CD14-positive monocyte (primary cell): ENCODE results near the gene TGFBR1. TPM values are rescaled to one million over a fixed set of nuclear protein-coding genes. Genes with fewer than 3 reads are reported as not detected.
A peak's percentile ranks its signal among the peaks of the same experiment; 100 is the strongest.

Source experiments
- DNase-seq, 3 donors: peaks; one replicate each; pipeline ENCODE4 v3.0.0-alpha.2; 2011 to 2022
- H2AFZ ChIP-seq: 2 replicates; pipeline ENCODE4 v1.6.0; 2012; ENCODE audit warnings: mild to moderate bottlenecking, low read depth, low read length, inconsistent platforms; ENCODE audit not compliant: insufficient read depth, poor library complexity, severe bottlenecking
- H3K27ac ChIP-seq, 2 donors: 1 replicate in 1 of 2; 2 replicates in 1 of 2; pipeline ENCODE4 v1.5.1; 2012 to 2013; ENCODE audit warnings: low read length in 2 of 2, control low read depth in 1 of 2, inconsistent platforms in 1 of 2, low read depth in 1 of 2, mild to moderate bottlenecking in 1 of 2
- H3K27me3 ChIP-seq, 2 donors: one replicate each; pipeline versions ENCODE4 v1.6.0 to v1.6.1; 2011 to 2013; ENCODE audit warnings: low read length in 2 of 2; ENCODE audit not compliant: control insufficient read depth in 2 of 2, insufficient read depth in 2 of 2
- H3K36me3 ChIP-seq, 2 donors: replicated peaks in 1 of 2; 1 replicate in 1 of 2; 2 replicates in 1 of 2; pipeline versions ENCODE4 v1.5.1 to v1.6.1; 2012 to 2013; ENCODE audit warnings: low read length in 2 of 2, control low read depth in 1 of 2, inconsistent platforms in 1 of 2, mild to moderate bottlenecking in 1 of 2; ENCODE audit not compliant: insufficient read depth in 2 of 2, control insufficient read depth in 1 of 2
- H3K4me1 ChIP-seq, 2 donors: 1 replicate in 1 of 2; 2 replicates in 1 of 2; pipeline versions ENCODE4 v1.5.1 to v1.6.1; 2012 to 2013; ENCODE audit warnings: low read length in 2 of 2, control low read depth in 1 of 2, inconsistent platforms in 1 of 2, mild to moderate bottlenecking in 1 of 2, moderate library complexity in 1 of 2; ENCODE audit not compliant: insufficient read depth in 2 of 2, control insufficient read depth in 1 of 2
- H3K4me2 ChIP-seq: replicated peaks from 2 replicates; pipeline ENCODE3; 2012; ENCODE audit warnings: low read length, moderate library complexity, mild to moderate bottlenecking; ENCODE audit not compliant: poor library complexity, severe bottlenecking; ENCODE audit errors: extremely low read depth
- H3K4me3 ChIP-seq, 3 experiments: fragments of 200-600 bp in 1 of 3; sonication (generic) in 1 of 3; replicated peaks in 1 of 3; 1 replicate in 2 of 3; 2 replicates in 1 of 3; pipeline ENCODE4 v1.5.1; 2011 to 2013; ENCODE audit warnings: low read length in 3 of 3, mild to moderate bottlenecking in 3 of 3, control low read depth in 2 of 3, low read depth in 2 of 3, inconsistent platforms in 1 of 3, moderate library complexity in 1 of 3
- H3K79me2 ChIP-seq: 2 replicates; pipeline ENCODE4 v1.6.0; 2012; ENCODE audit warnings: mild to moderate bottlenecking, control low read depth, inconsistent platforms, low read length, moderate library complexity; ENCODE audit not compliant: insufficient read depth
- H3K9ac ChIP-seq: 2 replicates; pipeline ENCODE4 v1.6.0; 2017; ENCODE audit warnings: low read length, mild to moderate bottlenecking; ENCODE audit not compliant: insufficient read depth, poor library complexity, severe bottlenecking
- H3K9me3 ChIP-seq, 2 donors: replicated peaks in 1 of 2; 1 replicate in 1 of 2; 2 replicates in 1 of 2; pipeline versions ENCODE4 v1.5.1 to v1.6.1; 2012 to 2013; ENCODE audit warnings: low read length in 2 of 2, control low read depth in 1 of 2; ENCODE audit not compliant: control insufficient read depth in 1 of 2, insufficient read depth in 1 of 2
- H4K20me1 ChIP-seq: 2 replicates; pipeline ENCODE4 v1.6.0; 2012; ENCODE audit warnings: mild to moderate bottlenecking, low read length, control low read depth, moderate library complexity; ENCODE audit not compliant: insufficient read depth
- H3K27ac Mint-ChIP-seq, 7 donors: one replicate each; pipeline ENCODE4 v1.8.0; 2020; ENCODE audit warnings: mild to moderate bottlenecking in 7 of 7, mixed read lengths in 7 of 7, moderate library complexity in 6 of 7, inconsistent platforms in 2 of 7
- H3K27me3 Mint-ChIP-seq, 3 donors: one replicate each; pipeline ENCODE4 v1.8.0; 2021 to 2022; ENCODE audit warnings: low read depth in 3 of 3, mild to moderate bottlenecking in 3 of 3, mixed read lengths in 3 of 3, moderate library complexity in 3 of 3, inconsistent platforms in 1 of 3
- H3K36me3 Mint-ChIP-seq, 2 donors: one replicate each; pipeline ENCODE4 v1.8.0; 2020; ENCODE audit warnings: mixed read lengths in 2 of 2, inconsistent platforms in 1 of 2, mild to moderate bottlenecking in 1 of 2
- H3K4me1 Mint-ChIP-seq: one replicate; pipeline ENCODE4 v1.8.0; 2020; ENCODE audit warnings: mild to moderate bottlenecking, mixed read lengths
- H3K4me3 Mint-ChIP-seq, 2 donors: one replicate each; pipeline ENCODE4 v1.8.0; 2020; ENCODE audit warnings: mild to moderate bottlenecking in 2 of 2, mixed read lengths in 2 of 2, moderate library complexity in 1 of 2
- H3K9me3 Mint-ChIP-seq, 7 donors: one replicate each; pipeline ENCODE4 v1.8.0; 2020 to 2022; ENCODE audit warnings: mixed read lengths in 7 of 7, mild to moderate bottlenecking in 6 of 7, moderate library complexity in 6 of 7, inconsistent platforms in 2 of 7
- CTCF ChIP-seq: fragments of 200-600 bp; IDR thresholded peaks from one replicate; pipeline ENCODE4 v1.8.0; 2022; ENCODE audit warnings: antibody characterized with exemption, mild to moderate bottlenecking
- WGBS: methylation state at CpG from one replicate; pipeline ENCODE4 v1.1.5; 2013; ENCODE audit warnings: missing lambda C conversion rate; ENCODE audit not compliant: insufficient coverage; 5-methylcytosine and 5-hydroxymethylcytosine counted together
- intact Hi-C, 2 donors: fragments of 100-400 bp; cut with micrococcal nuclease; formaldehyde crosslinking; loops; one replicate each; pipeline versions ENCODE4 v1.15.0 to v1.15.1; 2023
- polyA plus RNA-seq, 3 donors: library from polyadenylated mRNA; depleted of rRNA in 1 of 3; unstranded in 2 of 3; stranded (reverse) in 1 of 3; fragments of 300-500 nt in 2 of 3; fragments of >200 nt in 1 of 3; fragmentation: Illumina TruSeq in 2 of 3; gene quantifications; 1 replicate in 2 of 3; 2 replicates in 1 of 3; pipeline ENCODE4 v1.2.3, GENCODE V29; 2012 to 2021

TGFBR1 gene
- polyA plus RNA-seq, 3 donors: 10.7 to 26.8 (median 25.0) TPM

DNA sequence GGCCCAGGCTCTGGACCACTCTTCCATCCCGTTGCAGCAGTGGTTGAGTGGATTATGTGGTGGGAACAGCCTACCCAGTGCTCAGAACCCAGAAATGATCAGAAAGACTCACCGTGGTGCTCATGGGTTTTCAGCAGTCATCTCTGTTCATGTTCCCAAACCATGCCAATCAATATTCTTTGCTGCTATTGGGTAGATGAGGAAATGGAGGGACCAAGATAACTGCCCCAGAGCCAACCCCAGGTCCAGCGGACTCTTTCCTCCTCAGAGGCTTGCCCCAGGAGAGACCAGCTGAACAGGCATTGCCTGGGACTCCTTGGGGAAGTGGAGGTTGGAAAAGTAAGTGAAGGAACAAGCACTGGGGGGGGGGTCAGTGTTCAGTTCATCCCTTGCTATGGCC, 78.7 kb downstream of the TGFBR1 start:
- H3K36me3 ChIP-seq: no peaks in the 10 kb centered on the region
- H3K4me2 ChIP-seq: no peak overlapping the region
- peaks cover 31 to 36% of the 10 kb centered on the region in 2 donors for H3K4me1 ChIP-seq
- peak overlapping the region in 1 of 7 donors; percentile 66 for H3K27ac Mint-ChIP-seq
- DNase-seq: no peak
- no peaks in the 10 kb centered on the region for H3K27me3 Mint-ChIP-seq
- no peaks in the 10 kb centered on the region for H3K79me2 ChIP-seq
- intact Hi-C loops: loop anchor here (2.0 to 10.0 kb wide), 4 partner anchors 821 to 1141 kb away; no protein-coding TSS in a partner anchor
- H3K9me3 ChIP-seq: no peaks in the 10 kb centered on the region
- no peaks in the 10 kb centered on the region for H4K20me1 ChIP-seq
- H3K27ac ChIP-seq: no peak overlapping the region
- H3K4me1 Mint-ChIP-seq: peaks cover 33% of the 10 kb centered on the region
- no peaks in the 10 kb centered on the region for H3K27me3 ChIP-seq
- no peaks in the 10 kb centered on the region for H3K9me3 Mint-ChIP-seq
- H2AFZ ChIP-seq: no peak overlapping the region
- H3K36me3 Mint-ChIP-seq: no peaks in the 10 kb centered on the region
- no peak overlapping the region for H3K4me3 ChIP-seq
- WGBS: no CpG with 5 or more reads among the region's 3 CpGs
- no peak overlapping the region for H3K9ac ChIP-seq
- no peak overlapping the region for H3K4me3 Mint-ChIP-seq
- TF ChIP-seq CTCF: no peak

DNA sequence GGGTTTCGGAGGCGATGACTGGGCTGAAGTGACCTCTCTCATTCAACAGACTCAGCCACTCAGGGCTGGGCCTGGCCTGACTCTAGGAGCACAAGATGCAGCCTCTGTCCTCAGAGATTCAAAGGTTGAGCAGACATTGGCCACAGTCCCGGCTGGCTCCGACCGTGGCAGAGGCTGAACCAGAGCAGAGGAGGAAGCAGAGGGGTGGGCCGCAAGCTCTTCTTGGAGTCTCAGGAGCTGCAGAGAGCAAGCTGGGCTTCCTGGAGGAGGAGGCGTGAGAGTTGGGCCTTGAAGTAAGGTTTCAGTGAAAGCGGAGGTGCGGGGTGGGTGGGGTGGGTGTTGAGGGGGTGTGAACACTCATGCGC, 79.2 kb downstream of the TGFBR1 start:
- TF ChIP-seq CTCF: no peak
- no peak overlapping the region for H3K27ac ChIP-seq
- Mint-ChIP-seq H3K4me1 (peaks cover 33% of the 10 kb centered on the region), H3K9me3 (no peaks in the 10 kb centered on the region), H3K27me3 (peaks cover 0 to under 1% (median 0%) of the 10 kb centered on the region in 3 donors), H3K4me3 (no peak overlapping the region), H3K36me3 (no peaks in the 10 kb centered on the region), H3K27ac (no peak overlapping the region)
- peak overlapping the region; percentile 70 for H2AFZ ChIP-seq
- no peak for DNase-seq
- H3K79me2 ChIP-seq: no peaks in the 10 kb centered on the region
- no peak overlapping the region for H3K4me3 ChIP-seq
- peaks cover 31 to 36% of the 10 kb centered on the region in 2 donors for H3K4me1 ChIP-seq
- H4K20me1 ChIP-seq: no peaks in the 10 kb centered on the region
- H3K9me3 ChIP-seq: no peaks in the 10 kb centered on the region
- intact Hi-C loops: loop anchor here (2.0 to 10.0 kb wide), 4 partner anchors 821 to 1141 kb away; no protein-coding TSS in a partner anchor
- no peaks in the 10 kb centered on the region for H3K27me3 ChIP-seq
- H3K4me2 ChIP-seq: no peak overlapping the region
- no peak overlapping the region for H3K9ac ChIP-seq
- H3K36me3 ChIP-seq: no peaks in the 10 kb centered on the region
- 16% methylated on average over 4 of the region's 10 CpGs for WGBS
